ENCODE data around the gene PANK4. TPM values are rescaled to one million over a fixed set of nuclear protein-coding genes. Genes with fewer than 3 reads are reported as not detected.

PANK4 gene
- total RNA-seq (ENCODE audit: low replicate concordance): 12.5 and 16.0 TPM in 2 replicates

GRCh38 chr1:2525920-2526823, at the start of gene PANK4:
PANK4 (minus strand) TSS chr1:2526596; CDS start chr1:2526587, 9 bp downstream.

GRCh38 chr1:2556277-2556677, 29.9 kb upstream of the PANK4 start, which contains the start of gene TNFRSF14:
TNFRSF14 (plus strand) TSS chr1:2556371; CDS start chr1:2556665, 294 bp downstream.

GRCh38 chr1:2529784-2530512, 3.6 kb upstream of the PANK4 start, which contains the start of gene HES5:
HES5 (minus strand) TSS chr1:2530263; CDS start chr1:2530164, 99 bp downstream.

GRCh38 chr1:2476061-2476999, 50.1 kb downstream of the PANK4 start, which contains the start of gene PLCH2:
PLCH2 (plus strand) TSS chr1:2476289; CDS start chr1:2476589, 300 bp downstream.

Other genes with a start within 250 kb of the PANK4 start
- 7.5 and 15.1 TPM in 2 replicates for gene MORN1, start 135.0 kb downstream of the PANK4 start, total RNA-seq (ENCODE audit: low replicate concordance)
- gene RER1, start 134.8 kb downstream of the PANK4 start, total RNA-seq (ENCODE audit: low replicate concordance): 80.2 and 128 TPM in 2 replicates
- 24.5 and 32.2 TPM in 2 replicates for gene PEX10, start 114.0 kb downstream of the PANK4 start, total RNA-seq (ENCODE audit: low replicate concordance)
- 0.08 TPM in 1 of 2 replicates, not detected in the other for gene PLCH2, start 50.3 kb downstream of the PANK4 start, total RNA-seq (ENCODE audit: low replicate concordance)
- not detected in 2 replicates for gene HES5, start 3.7 kb upstream of the PANK4 start, total RNA-seq (ENCODE audit: low replicate concordance)
- 8.2 and 41.7 TPM in 2 replicates for gene TNFRSF14, start 29.8 kb upstream of the PANK4 start, total RNA-seq (ENCODE audit: low replicate concordance)
- 4.9 and 6.6 TPM in 2 replicates for gene PRXL2B, start 60.2 kb upstream of the PANK4 start, total RNA-seq (ENCODE audit: low replicate concordance)
- gene MMEL1, start 106.4 kb upstream of the PANK4 start, total RNA-seq (ENCODE audit: low replicate concordance): 0.60 TPM in 1 of 2 replicates, not detected in the other